HG03066 (cell line): ENCODE measurements around the gene CCBE1.

Experiments
- ATAC-seq: cut with Tn5 transposase; IDR thresholded peaks from one replicate; pipeline ENCODE4 v1.9.1; 2021; ENCODE audit warnings: low read depth; ENCODE audit not compliant: unreplicated experiment

CCBE1 gene

GRCh38 chr18:59512025-59512755, 185.0 kb downstream of the CCBE1 start:
- ATAC-seq, result no peak

- no peak for ATAC-seq
Measured at GRCh38 chr18:59509481-59510442, 187.5 kb downstream of the CCBE1 start.

- ATAC-seq, result no peak
Measured at GRCh38 chr18:59505356-59505755, 191.9 kb downstream of the CCBE1 start.

GRCh38 chr18:59502274-59503175, 194.7 kb downstream of the CCBE1 start:
- ATAC-seq, result no peak

GRCh38 chr18:59501920-59502273, 195.3 kb downstream of the CCBE1 start:
- no peak for ATAC-seq

GRCh38 chr18:59500765-59501164, 196.5 kb downstream of the CCBE1 start:
- ATAC-seq, result no peak

- no peak for ATAC-seq
Measured at GRCh38 chr18:59498506-59499086, 198.6 kb downstream of the CCBE1 start.

- ATAC-seq, result no peak
Measured at GRCh38 chr18:59492756-59493421, 204.3 kb downstream of the CCBE1 start.

GRCh38 chr18:59488899-59489298, 208.3 kb downstream of the CCBE1 start:
- ATAC-seq, result no peak

- ATAC-seq, result no peak
Measured at GRCh38 chr18:59485382-59485781, 211.8 kb downstream of the CCBE1 start.

GRCh38 chr18:59484561-59485328, 212.5 kb downstream of the CCBE1 start:
- ATAC-seq, result no peak

GRCh38 chr18:59484131-59484530, 213.1 kb downstream of the CCBE1 start:
- no peak for ATAC-seq

GRCh38 chr18:59481436-59481835, 215.8 kb downstream of the CCBE1 start:
- no peak for ATAC-seq

GRCh38 chr18:59479776-59480175, 217.4 kb downstream of the CCBE1 start:
- no peak for ATAC-seq

- ATAC-seq, result no peak
Measured at GRCh38 chr18:59478591-59478990, 218.6 kb downstream of the CCBE1 start.

- no peak for ATAC-seq
Measured at GRCh38 chr18:59477849-59478248, 219.4 kb downstream of the CCBE1 start.

GRCh38 chr18:59470561-59471121, 226.6 kb downstream of the CCBE1 start:
- no peak for ATAC-seq

- no peak for ATAC-seq
Measured at GRCh38 chr18:59469463-59470180, 227.6 kb downstream of the CCBE1 start.
